Osteocyte (in vitro differentiated cells): ENCODE measurements around the gene STIMATE. TPM values are rescaled to one million over a fixed set of nuclear protein-coding genes. Genes with fewer than 3 reads are reported as not detected.

Experiments
- DNase-seq: peaks from one replicate; pipeline ENCODE4 v3.0.0; 2021; ENCODE audit warnings: mixed read lengths; ENCODE audit not compliant: unreplicated experiment; ENCODE audit errors: extremely low spot score
- H3K27ac Mint-ChIP-seq: one replicate; pipeline ENCODE4 v1.8.0; 2021; ENCODE audit warnings: mild to moderate bottlenecking, mixed read lengths; ENCODE audit not compliant: unreplicated experiment
- H3K27me3 Mint-ChIP-seq: one replicate; pipeline ENCODE4 v1.8.0; 2021; ENCODE audit warnings: mixed read lengths; ENCODE audit not compliant: unreplicated experiment
- H3K36me3 Mint-ChIP-seq: one replicate; pipeline ENCODE4 v1.8.0; 2021; ENCODE audit warnings: mixed read lengths; ENCODE audit not compliant: unreplicated experiment
- H3K4me1 Mint-ChIP-seq: one replicate; pipeline ENCODE4 v1.8.0; 2021; ENCODE audit warnings: mixed read lengths; ENCODE audit not compliant: unreplicated experiment
- H3K4me3 Mint-ChIP-seq: one replicate; pipeline ENCODE4 v1.8.0; 2021; ENCODE audit warnings: mild to moderate bottlenecking, moderate library complexity, mixed read lengths; ENCODE audit not compliant: unreplicated experiment
- H3K9me3 Mint-ChIP-seq: one replicate; pipeline ENCODE4 v1.8.0; 2021; ENCODE audit warnings: mixed read lengths; ENCODE audit not compliant: unreplicated experiment
- CTCF ChIP-seq: fragments of 200-600 bp; sonication (generic); IDR thresholded peaks from 2 replicates; pipeline ENCODE4 v1.5.0; 2021; ENCODE audit warnings: antibody characterized with exemption, mild to moderate bottlenecking, moderate library complexity
- total RNA-seq: library from RNA; stranded (reverse); gene quantifications from 2 replicates; pipeline ENCODE4 v1.2.1, GENCODE V29; 2021

STIMATE gene
- total RNA-seq, 1 donor from 2014 or later, result 25.3 TPM

GRCh38 chr3:52831500-52832301 lies 65.6 kb downstream of the STIMATE start:
- no peak for TF ChIP-seq CTCF
- Mint-ChIP-seq H3K4me3 (no peak overlapping the region), H3K36me3 (peaks cover under 1% of the 10 kb centered on the region), H3K27ac (peak overlapping the region; percentile 84), H3K4me1 (peaks cover 51% of the 10 kb centered on the region), H3K9me3 (no peaks in the 10 kb centered on the region), H3K27me3 (no peaks in the 10 kb centered on the region)
- DNase-seq, result peak; percentile 93

GRCh38 chr3:52830535-52831258 lies 66.7 kb downstream of the STIMATE start, which contains the start of gene ITIH4:
TSS of gene ITIH4 (minus strand) at chr3:52830672. CDS start at chr3:52830642, 30 bp downstream.
- DNase-seq, result no peak
- Mint-ChIP-seq H3K36me3 (no peaks in the 10 kb centered on the region), H3K4me1 (peaks cover 43% of the 10 kb centered on the region), H3K27me3 (no peaks in the 10 kb centered on the region), H3K27ac (peak within 1 kb of the TSS; percentile 84), H3K4me3 (no peak within 1 kb of the TSS), H3K9me3 (no peaks in the 10 kb centered on the region)
- TF ChIP-seq CTCF, result no peak

GRCh38 chr3:52829906-52830463 lies 67.4 kb downstream of the STIMATE start:
- DNase-seq, result no peak
- no peak overlapping the region for H3K4me3 Mint-ChIP-seq
- H3K36me3 Mint-ChIP-seq, result no peaks in the 10 kb centered on the region
- H3K27ac Mint-ChIP-seq, result no peak overlapping the region
- TF ChIP-seq CTCF, result no peak
- no peaks in the 10 kb centered on the region for H3K9me3 Mint-ChIP-seq
- H3K27me3 Mint-ChIP-seq, result no peaks in the 10 kb centered on the region
- H3K4me1 Mint-ChIP-seq, result peaks cover 36% of the 10 kb centered on the region

- no peak for DNase-seq
- TF ChIP-seq CTCF, result no peak
Measured at GRCh38 chr3:52829482-52829881, 67.9 kb downstream of the STIMATE start.

More at GRCh38 chr3:52829482-52829881, 67.9 kb downstream of the STIMATE start:
- Mint-ChIP-seq H3K27me3 (no peaks in the 10 kb centered on the region), H3K4me1 (peaks cover 31% of the 10 kb centered on the region), H3K9me3 (no peaks in the 10 kb centered on the region), H3K27ac (no peak overlapping the region), H3K36me3 (no peaks in the 10 kb centered on the region), H3K4me3 (no peak overlapping the region)
